ENCODE results near the gene CRTAC1. TPM values are rescaled to one million over a fixed set of nuclear protein-coding genes. Genes with fewer than 3 reads are reported as not detected.

Gene CRTAC1
- total RNA-seq, 1 donor from 2014 or later, result 0.06 TPM

- TF ChIP-seq CTCF (conservative IDR thresholded peaks at IDR 0.05; ENCODE audit: low read depth, low read length), result no peak
- H3K4me3 ChIP-seq (ENCODE audit: low read depth, low read length), result no peak overlapping the region
- DNase-seq (ENCODE audit: low read depth), result no peak
Observed at GRCh38 chr10:97874332-97874731, 156.1 kb downstream of the CRTAC1 start.

- TF ChIP-seq CTCF (conservative IDR thresholded peaks at IDR 0.05; ENCODE audit: low read depth, low read length), result no peak
- H3K4me3 ChIP-seq (ENCODE audit: low read depth, low read length), result no peak overlapping the region
- no peak for DNase-seq (ENCODE audit: low read depth)
Observed at GRCh38 chr10:97873569-97873968, 156.9 kb downstream of the CRTAC1 start.

GRCh38 chr10:97870990-97871389, 159.4 kb downstream of the CRTAC1 start:
- DNase-seq (ENCODE audit: low read depth), result no peak
- no peak for TF ChIP-seq CTCF (conservative IDR thresholded peaks at IDR 0.05; ENCODE audit: low read depth, low read length)
- H3K4me3 ChIP-seq (ENCODE audit: low read depth, low read length), result no peak overlapping the region

- TF ChIP-seq CTCF (conservative IDR thresholded peaks at IDR 0.05; ENCODE audit: low read depth, low read length), result peak; percentile 96
- no peak overlapping the region for H3K4me3 ChIP-seq (ENCODE audit: low read depth, low read length)
- DNase-seq (ENCODE audit: low read depth), result no peak
Observed at GRCh38 chr10:97869091-97870042, 161.1 kb downstream of the CRTAC1 start.

GRCh38 chr10:97868134-97868685, 162.2 kb downstream of the CRTAC1 start:
- no peak for TF ChIP-seq CTCF (conservative IDR thresholded peaks at IDR 0.05; ENCODE audit: low read depth, low read length)
- H3K4me3 ChIP-seq (ENCODE audit: low read depth, low read length), result no peak overlapping the region
- DNase-seq (ENCODE audit: low read depth), result no peak

- no peak overlapping the region for H3K4me3 ChIP-seq (ENCODE audit: low read depth, low read length)
- no peak for DNase-seq (ENCODE audit: low read depth)
- TF ChIP-seq CTCF (conservative IDR thresholded peaks at IDR 0.05; ENCODE audit: low read depth, low read length), result no peak
Observed at GRCh38 chr10:97867220-97867800, 163.1 kb downstream of the CRTAC1 start.
